GM12865 (cell line): Measurements from ENCODE around the gene LCN12.

Experiments used
- DNase-seq: peaks from one replicate; pipeline ENCODE4 v3.0.0; 2010; ENCODE audit warnings: low read depth
- H3K4me3 ChIP-seq: 2 replicates; pipeline ENCODE4 v1.5.1; 2011; ENCODE audit warnings: mild to moderate bottlenecking, low read depth, low read length, control low read depth
- CTCF ChIP-seq: IDR thresholded peaks from 2 replicates; pipeline ENCODE4 v1.5.1; 2011; ENCODE audit warnings: low read length, control low read depth, low read depth, inconsistent platforms; ENCODE audit not compliant: insufficient read depth; ENCODE audit errors: missing control alignments

Gene LCN12

GRCh38 chr9:136913701-136914438, 38.2 kb upstream of the LCN12 start:
- DNase-seq: no peak
- TF ChIP-seq CTCF: no peak
- no peak overlapping the region for H3K4me3 ChIP-seq

- no peak overlapping the region for H3K4me3 ChIP-seq
- no peak for TF ChIP-seq CTCF
- no peak for DNase-seq
Measured at GRCh38 chr9:136915632-136916329, 36.3 kb upstream of the LCN12 start.

- TF ChIP-seq CTCF: no peak
- DNase-seq: no peak
- no peak overlapping the region for H3K4me3 ChIP-seq
Measured at GRCh38 chr9:136916330-136917184, 35.5 kb upstream of the LCN12 start.

- TF ChIP-seq CTCF: no peak
- H3K4me3 ChIP-seq: no peak overlapping the region
- no peak for DNase-seq
Measured at GRCh38 chr9:136917902-136918301, 34.2 kb upstream of the LCN12 start.

- H3K4me3 ChIP-seq: no peak overlapping the region
- TF ChIP-seq CTCF: no peak
- no peak for DNase-seq
Measured at GRCh38 chr9:136920069-136920468, 32.0 kb upstream of the LCN12 start.

GRCh38 chr9:136920734-136921231, 31.3 kb upstream of the LCN12 start:
- no peak for DNase-seq
- no peak for TF ChIP-seq CTCF
- H3K4me3 ChIP-seq: no peak overlapping the region
